SK-N-SH treated with all-trans-retinoic acid at 6 μM for 48 hours (cell line): ENCODE data around the gene GPR176.

Experiments
- ATAC-seq: fragments of 200-7000 bp; cut with Tn5 transposase; 3 replicates; pipeline ENCODE4 v1.9.1; 2020; ENCODE audit warnings: mild to moderate bottlenecking, moderate library complexity
- ARNTL ChIP-seq: fragments of 450-650 bp; formaldehyde crosslinking; IDR thresholded peaks from 2 replicates; pipeline ENCODE4 v1.5.0; 2020; ENCODE audit warnings: low read depth, mild to moderate bottlenecking, moderate library complexity, borderline replicate concordance
- BACH2 ChIP-seq: fragments of 250-450 bp; sonication (Bioruptor Pico); IDR thresholded peaks from 2 replicates; pipeline ENCODE4 v1.9.0; 2021; ENCODE audit warnings: mild to moderate bottlenecking, borderline replicate concordance
- CREB5 ChIP-seq: fragments of 250-450 bp; sonication (Bioruptor Pico); IDR thresholded peaks from 2 replicates; pipeline ENCODE4 v1.5.1; 2020; ENCODE audit warnings: low read depth, mild to moderate bottlenecking, moderate library complexity
- CSDC2 ChIP-seq: fragments of 250-450 bp; sonication (Bioruptor Pico); IDR thresholded peaks from 2 replicates; pipeline ENCODE4 v1.5.0; 2020; ENCODE audit warnings: mild to moderate bottlenecking, moderate library complexity
- CSRNP3 ChIP-seq: fragments of 250-450 bp; sonication (Bioruptor Pico); IDR thresholded peaks from 2 replicates; pipeline ENCODE4 v1.5.1; 2021; ENCODE audit warnings: mild to moderate bottlenecking, moderate library complexity
- ESRRG ChIP-seq: fragments of 250-450 bp; sonication (Bioruptor Pico); IDR thresholded peaks from 2 replicates; pipeline ENCODE4 v1.6.1; 2021; ENCODE audit warnings: mild to moderate bottlenecking
- GLIS3 ChIP-seq: fragments of 250-450 bp; sonication (Bioruptor Pico); IDR thresholded peaks from 2 replicates; pipeline ENCODE4 v1.5.0; 2020; ENCODE audit warnings: mild to moderate bottlenecking, moderate library complexity
- ISL1 ChIP-seq: fragments of 250-450 bp; sonication (Bioruptor Pico); IDR thresholded peaks from 2 replicates; pipeline ENCODE4 v2.1.2; 2022; ENCODE audit warnings: mild to moderate bottlenecking, moderate library complexity
- PATZ1 ChIP-seq: fragments of 250-450 bp; sonication (Bioruptor Pico); IDR thresholded peaks from 2 replicates; pipeline ENCODE4 v1.8.0; 2020; ENCODE audit warnings: mild to moderate bottlenecking, moderate library complexity, borderline replicate concordance
- PPARA ChIP-seq: fragments of 250-450 bp; sonication (Bioruptor Pico); IDR thresholded peaks from 2 replicates; pipeline ENCODE4 v1.5.0; 2020; ENCODE audit warnings: mild to moderate bottlenecking, borderline replicate concordance
- RARB ChIP-seq: fragments of 250-450 bp; sonication (Bioruptor Pico); IDR thresholded peaks from 2 replicates; pipeline ENCODE4 v1.8.0; 2021; ENCODE audit warnings: mild to moderate bottlenecking, moderate library complexity
- SNAI2 ChIP-seq: fragments of 250-450 bp; sonication (Bioruptor Pico); IDR thresholded peaks from 2 replicates; pipeline ENCODE4 v1.5.0; 2020; ENCODE audit warnings: mild to moderate bottlenecking, moderate library complexity
- TCF4 ChIP-seq: fragments of 250-450 bp; sonication (Bioruptor Pico); IDR thresholded peaks from 2 replicates; pipeline ENCODE4 v1.8.0; 2021; ENCODE audit warnings: mild to moderate bottlenecking, moderate library complexity, borderline replicate concordance
- TOX ChIP-seq: fragments of 250-450 bp; sonication (Bioruptor Pico); IDR thresholded peaks from 2 replicates; pipeline ENCODE4 v1.8.0; 2021; ENCODE audit warnings: mild to moderate bottlenecking, moderate library complexity, borderline replicate concordance
- TSHZ2 ChIP-seq: fragments of 250-450 bp; sonication (Bioruptor Pico); IDR thresholded peaks from 2 replicates; pipeline ENCODE4 v1.5.0; 2020; ENCODE audit warnings: mild to moderate bottlenecking, moderate library complexity
- ZC3H10 ChIP-seq: fragments of 250-450 bp; sonication (Bioruptor Pico); IDR thresholded peaks from 2 replicates; pipeline ENCODE4 v1.5.1; 2021; ENCODE audit warnings: mild to moderate bottlenecking, moderate library complexity
- ZFP3 ChIP-seq: fragments of 250-450 bp; sonication (Bioruptor Pico); IDR thresholded peaks from 2 replicates; pipeline ENCODE4 v1.5.0; 2020; ENCODE audit warnings: mild to moderate bottlenecking, moderate library complexity
- ZFP30 ChIP-seq: fragments of 450-650 bp; formaldehyde crosslinking; IDR thresholded peaks from 2 replicates; pipeline ENCODE4 v1.5.0; 2022; ENCODE audit warnings: mild to moderate bottlenecking, moderate library complexity
- ZNF565 ChIP-seq: fragments of 450-650 bp; formaldehyde crosslinking; conservative IDR thresholded peaks from 2 replicates; pipeline ENCODE4 v1.5.0; 2020; ENCODE audit warnings: low read depth, mild to moderate bottlenecking, moderate library complexity
- ZNF70 ChIP-seq: fragments of 450-650 bp; formaldehyde crosslinking; IDR thresholded peaks from 2 replicates; pipeline ENCODE4 v1.5.0; 2020; ENCODE audit warnings: mild to moderate bottlenecking, moderate library complexity
- ZNF8 ChIP-seq: fragments of 450-650 bp; formaldehyde crosslinking; IDR thresholded peaks from 2 replicates; pipeline ENCODE4 v1.5.0; 2020; ENCODE audit warnings: mild to moderate bottlenecking, moderate library complexity

GPR176 gene

GRCh38 chr15:39959411-39959810 lies 39.3 kb upstream of the GPR176 start:
- TF ChIP-seq ZC3H10 (CRISPR knock-in tag): no peak
- TF ChIP-seq ZNF8: no peak
- TF ChIP-seq ZFP30 (CRISPR knock-in tag): no peak
- TF ChIP-seq PPARA (CRISPR knock-in tag): no peak
- no peak for TF ChIP-seq ARNTL (CRISPR knock-in tag)
- TF ChIP-seq BACH2: no peak
- no peak for TF ChIP-seq RARB (CRISPR knock-in tag)
- no peak for ATAC-seq

GRCh38 chr15:39957481-39957880 lies 37.4 kb upstream of the GPR176 start:
- no peak for TF ChIP-seq ARNTL (CRISPR knock-in tag)
- ATAC-seq: no peak

- ATAC-seq: no peak
Measured at GRCh38 chr15:39953521-39953920, 33.5 kb upstream of the GPR176 start.

GRCh38 chr15:39951561-39951960 lies 31.5 kb upstream of the GPR176 start:
- no peak for ATAC-seq
- TF ChIP-seq CSDC2 (CRISPR knock-in tag): no peak
- no peak for TF ChIP-seq PATZ1 (CRISPR knock-in tag)
- no peak for TF ChIP-seq GLIS3 (CRISPR knock-in tag)

More at GRCh38 chr15:39953521-39953920, 33.5 kb upstream of the GPR176 start:
- TF ChIP-seq ZNF70 (CRISPR knock-in tag) (no peak), ZNF8 (no peak), SNAI2 (CRISPR knock-in tag) (no peak), ESRRG (no peak), TSHZ2 (CRISPR knock-in tag) (no peak), TOX (CRISPR knock-in tag) (no peak)

GRCh38 chr15:39948817-39949216 lies 28.8 kb upstream of the GPR176 start:
- no peak for ATAC-seq
- TF ChIP-seq CREB5 (CRISPR knock-in tag) (no peak), ARNTL (CRISPR knock-in tag) (no peak), CSRNP3 (CRISPR knock-in tag) (no peak), PPARA (CRISPR knock-in tag) (no peak), SNAI2 (CRISPR knock-in tag) (no peak), GLIS3 (CRISPR knock-in tag) (no peak), BACH2 (no peak), ESRRG (no peak), TSHZ2 (CRISPR knock-in tag) (no peak), CSDC2 (CRISPR knock-in tag) (no peak), PATZ1 (CRISPR knock-in tag) (no peak), RARB (CRISPR knock-in tag) (no peak), ZNF565 (CRISPR knock-in tag) (no peak), TCF4 (CRISPR knock-in tag) (no peak), ZFP3 (CRISPR knock-in tag) (no peak), ISL1 (CRISPR knock-in tag) (no peak), ZNF8 (no peak)
